Mucosa of descending colon (tissue), 3 donors: ENCODE results near the gene ITFG2. TPM values are rescaled to one million over a fixed set of nuclear protein-coding genes. Genes with fewer than 3 reads are reported as not detected.

Experiments used
- ATAC-seq: fragments of 200-7000 bp; cut with Tn5 transposase; one replicate; pipeline ENCODE4 v1.9.1; 2020; ENCODE audit warnings: mild to moderate bottlenecking, moderate library complexity
- DNase-seq, 3 donors: peaks; one replicate each; pipeline ENCODE4 v3.0.0-alpha.2; 2020
- H3K36me3 ChIP-seq: fragments of 200-600 bp; one replicate; pipeline ENCODE4 v1.8.0; 2021; ENCODE audit warnings: low read depth, mild to moderate bottlenecking
- H3K4me1 ChIP-seq: fragments of 200-600 bp; one replicate; pipeline ENCODE4 v1.8.0; 2021; ENCODE audit warnings: low read depth, mild to moderate bottlenecking
- H3K4me3 ChIP-seq: fragments of 200-600 bp; one replicate; pipeline ENCODE4 v1.8.0; 2021; ENCODE audit warnings: mild to moderate bottlenecking
- H3K9me3 ChIP-seq: fragments of 200-600 bp; one replicate; pipeline ENCODE4 v1.8.0; 2021; ENCODE audit warnings: mild to moderate bottlenecking
- intact Hi-C, 2 donors: fragments of 100-400 bp; cut with DNase I in 1 of 2; cut with micrococcal nuclease in 1 of 2; formaldehyde crosslinking; loops; one replicate each; pipeline versions ENCODE4 v1.11.0 to v1.11.1; 2022; cut with DNase I, micrococcal nuclease
- total RNA-seq, 3 donors: library from RNA; stranded (reverse); fragmentation: NEBNext Ultra II Directional in 2 of 3; extraction: Animal tissue kit (Norgen Biotek cat#: 25700) in 2 of 3; gene quantifications; one replicate each; pipeline versions ENCODE4 v1.2.1 to v1.2.4, GENCODE V29; 2021 to 2023
- TF ChIP-seq, protein P1 (sequence below): fragments of 200-600 bp; IDR thresholded peaks from one replicate; pipeline ENCODE4 v1.8.0; 2022; ENCODE audit warnings: antibody characterized with exemption, mild to moderate bottlenecking
- donor health status: DM: no; HTN: no; CAD: no; lungs with moderate emphysema.
- donor health status: DM: no; HTN: no; CAD: no.
- donor health status: DM: no; HTN: yes; CAD: no.

The ITFG2 gene
- total RNA-seq, 3 donors from 2014 or later, result 37.9 to 55.4 (median 38.0) TPM

DNA sequence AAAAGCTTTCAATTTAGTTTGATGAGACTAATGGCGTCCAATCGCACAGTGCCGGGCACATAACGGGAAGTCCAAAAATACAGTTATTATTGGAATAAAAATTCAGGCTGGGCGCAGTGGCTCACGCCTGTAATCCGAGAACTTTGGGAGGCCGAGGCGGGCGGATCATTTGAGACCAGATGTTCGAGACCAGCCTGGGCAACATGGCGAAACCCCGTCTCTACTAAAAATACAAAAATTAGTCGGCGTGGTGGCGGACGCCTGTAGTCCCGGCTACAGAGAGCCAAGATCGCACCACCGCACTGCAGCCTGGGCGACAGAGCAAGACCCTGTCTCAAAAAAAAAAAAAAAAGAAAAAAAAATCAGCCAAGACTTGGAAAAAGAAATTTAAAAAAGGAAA lies 18.9 kb upstream of the ITFG2 start:
- H3K9me3 ChIP-seq, result no peaks in the 10 kb centered on the region
- H3K4me3 ChIP-seq, result no peak overlapping the region
- intact Hi-C loops, result no loop called here
- TF ChIP-seq, protein P1, sequence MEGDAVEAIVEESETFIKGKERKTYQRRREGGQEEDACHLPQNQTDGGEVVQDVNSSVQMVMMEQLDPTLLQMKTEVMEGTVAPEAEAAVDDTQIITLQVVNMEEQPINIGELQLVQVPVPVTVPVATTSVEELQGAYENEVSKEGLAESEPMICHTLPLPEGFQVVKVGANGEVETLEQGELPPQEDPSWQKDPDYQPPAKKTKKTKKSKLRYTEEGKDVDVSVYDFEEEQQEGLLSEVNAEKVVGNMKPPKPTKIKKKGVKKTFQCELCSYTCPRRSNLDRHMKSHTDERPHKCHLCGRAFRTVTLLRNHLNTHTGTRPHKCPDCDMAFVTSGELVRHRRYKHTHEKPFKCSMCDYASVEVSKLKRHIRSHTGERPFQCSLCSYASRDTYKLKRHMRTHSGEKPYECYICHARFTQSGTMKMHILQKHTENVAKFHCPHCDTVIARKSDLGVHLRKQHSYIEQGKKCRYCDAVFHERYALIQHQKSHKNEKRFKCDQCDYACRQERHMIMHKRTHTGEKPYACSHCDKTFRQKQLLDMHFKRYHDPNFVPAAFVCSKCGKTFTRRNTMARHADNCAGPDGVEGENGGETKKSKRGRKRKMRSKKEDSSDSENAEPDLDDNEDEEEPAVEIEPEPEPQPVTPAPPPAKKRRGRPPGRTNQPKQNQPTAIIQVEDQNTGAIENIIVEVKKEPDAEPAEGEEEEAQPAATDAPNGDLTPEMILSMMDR, result no peak
- peaks cover 7% of the 10 kb centered on the region for H3K4me1 ChIP-seq
- ATAC-seq, result no peak
- H3K36me3 ChIP-seq, result no peaks in the 10 kb centered on the region
- no peak for DNase-seq

- no peaks in the 10 kb centered on the region for H3K36me3 ChIP-seq
- intact Hi-C loops, result no loop called here
- TF ChIP-seq, protein P1, result no peak
- peak overlapping the region; percentile 88 for H3K4me3 ChIP-seq
- peak in 1 of 3 donors; percentile 48 for DNase-seq
- H3K9me3 ChIP-seq, result no peaks in the 10 kb centered on the region
- H3K4me1 ChIP-seq, result peaks cover 7% of the 10 kb centered on the region
- peak; percentile 64 for ATAC-seq
Measured at GRCh38 chr12:2794191-2794735, 18.2 kb upstream of the ITFG2 start.

- TF ChIP-seq, protein P1, result no peak
- Histone ChIP-seq H3K36me3 (peaks cover under 1% of the 10 kb centered on the region), H3K4me1 (peaks cover 7% of the 10 kb centered on the region), H3K4me3 (peak within 1 kb of the TSS; percentile 88), H3K9me3 (no peaks in the 10 kb centered on the region)
- intact Hi-C loops, result no loop called here
- peak; percentile 95 for ATAC-seq
- peak; percentile 95 to 96 (median 96) for DNase-seq
Measured at GRCh38 chr12:2794736-2795289, 17.7 kb upstream of the ITFG2 start, which contains the start of gene FKBP4. TSS of gene FKBP4 (plus strand) at chr12:2794970. CDS start at chr12:2795140, 170 bp downstream.

GRCh38 chr12:2795291-2796186 lies 16.9 kb upstream of the ITFG2 start:
- H3K36me3 ChIP-seq, result peaks cover 4% of the 10 kb centered on the region
- peak overlapping the region; percentile 88 for H3K4me3 ChIP-seq
- intact Hi-C loops, result no loop called here
- H3K4me1 ChIP-seq, result peaks cover 7% of the 10 kb centered on the region
- ATAC-seq (peak; percentile 84), DNase-seq (peak; percentile 87 to 88 (median 88))
- H3K9me3 ChIP-seq, result no peaks in the 10 kb centered on the region
- TF ChIP-seq, protein P1, result no peak

DNA sequence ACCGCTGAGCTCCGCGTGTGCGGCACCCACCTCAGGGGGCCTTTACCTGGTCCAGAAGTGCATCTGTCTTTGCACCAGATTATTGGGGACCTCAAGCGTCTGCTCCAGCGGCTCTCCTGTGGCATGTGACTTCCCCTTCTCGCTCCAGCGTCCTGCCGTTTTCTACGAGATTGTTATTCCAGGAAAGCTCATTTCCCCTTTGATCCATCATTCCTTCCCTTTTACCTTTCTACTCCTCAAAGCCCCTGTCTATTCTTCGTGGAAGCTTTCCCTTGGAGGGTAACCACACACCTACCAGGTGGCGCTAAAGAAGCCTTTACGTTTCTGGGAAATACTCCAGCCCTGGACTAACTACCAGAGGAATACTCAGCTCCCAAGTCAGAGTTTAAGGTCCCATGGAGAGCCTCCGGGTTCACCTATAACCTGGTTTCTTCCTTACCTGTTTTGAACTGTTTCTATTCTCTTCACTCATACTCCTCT lies 16.2 kb upstream of the ITFG2 start:
- Histone ChIP-seq H3K9me3 (no peaks in the 10 kb centered on the region), H3K4me1 (peaks cover 7% of the 10 kb centered on the region), H3K4me3 (peak overlapping the region; percentile 88), H3K36me3 (peaks cover 4% of the 10 kb centered on the region)
- ATAC-seq (peak; percentile 42), DNase-seq (peak in 1 of 3 donors; percentile 48)
- intact Hi-C loops, result no loop called here
- TF ChIP-seq, protein P1, result no peak
